Ureter (tissue), 1 donor: ENCODE measurements around the gene ARID3A. TPM values are rescaled to one million over a fixed set of nuclear protein-coding genes. Genes with fewer than 3 reads are reported as not detected.
"Not testable (repeated sequence)": the region's sequence is repeated elsewhere in the genome, so short reads cannot be mapped to it uniquely, and the experiment has no call there.

Experiments used
- DNase-seq: peaks from one replicate; pipeline ENCODE4 v3.0.0-alpha.2; 2020; ENCODE audit warnings: low spot score
- total RNA-seq: library from RNA; stranded (reverse); gene quantifications from one replicate; pipeline ENCODE4 v1.2.4, GENCODE V29; 2023
- donor health status: DM: yes; HTN: yes; CAD: no.

The ARID3A gene
- total RNA-seq, 1 donor from 2014 or later, result 8.4 TPM

DNA sequence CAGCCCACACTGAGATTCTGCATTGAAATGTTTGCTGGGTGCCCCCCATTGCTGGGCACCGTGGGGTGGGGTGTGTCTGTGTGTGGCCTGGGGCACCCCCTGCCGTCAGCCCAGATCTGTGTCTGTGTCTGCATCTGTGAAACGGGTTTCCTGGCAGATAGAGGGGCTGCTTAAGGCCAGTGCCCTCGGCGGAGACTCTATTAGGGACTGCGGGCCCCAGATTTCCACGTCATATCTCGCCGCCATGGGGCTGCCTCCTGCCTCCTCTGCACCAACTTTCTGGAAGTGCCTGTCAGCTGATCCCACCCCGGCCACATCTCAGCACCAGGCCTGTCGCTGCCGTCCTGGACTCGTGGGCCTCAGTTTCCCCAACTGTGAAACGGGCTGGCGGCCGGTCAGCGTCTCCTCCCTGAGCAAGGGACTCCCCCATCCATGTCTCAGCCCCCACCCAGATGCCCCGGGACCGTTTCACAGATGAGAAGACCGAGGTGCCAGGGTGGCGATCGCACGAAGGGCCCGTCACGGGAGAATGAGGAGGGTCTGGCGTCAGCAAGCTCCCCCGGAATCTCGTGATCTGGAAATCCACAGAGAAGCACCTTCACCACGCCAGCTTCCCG is 21.4 kb downstream of the ARID3A start:
- DNase-seq, result no peak

DNA sequence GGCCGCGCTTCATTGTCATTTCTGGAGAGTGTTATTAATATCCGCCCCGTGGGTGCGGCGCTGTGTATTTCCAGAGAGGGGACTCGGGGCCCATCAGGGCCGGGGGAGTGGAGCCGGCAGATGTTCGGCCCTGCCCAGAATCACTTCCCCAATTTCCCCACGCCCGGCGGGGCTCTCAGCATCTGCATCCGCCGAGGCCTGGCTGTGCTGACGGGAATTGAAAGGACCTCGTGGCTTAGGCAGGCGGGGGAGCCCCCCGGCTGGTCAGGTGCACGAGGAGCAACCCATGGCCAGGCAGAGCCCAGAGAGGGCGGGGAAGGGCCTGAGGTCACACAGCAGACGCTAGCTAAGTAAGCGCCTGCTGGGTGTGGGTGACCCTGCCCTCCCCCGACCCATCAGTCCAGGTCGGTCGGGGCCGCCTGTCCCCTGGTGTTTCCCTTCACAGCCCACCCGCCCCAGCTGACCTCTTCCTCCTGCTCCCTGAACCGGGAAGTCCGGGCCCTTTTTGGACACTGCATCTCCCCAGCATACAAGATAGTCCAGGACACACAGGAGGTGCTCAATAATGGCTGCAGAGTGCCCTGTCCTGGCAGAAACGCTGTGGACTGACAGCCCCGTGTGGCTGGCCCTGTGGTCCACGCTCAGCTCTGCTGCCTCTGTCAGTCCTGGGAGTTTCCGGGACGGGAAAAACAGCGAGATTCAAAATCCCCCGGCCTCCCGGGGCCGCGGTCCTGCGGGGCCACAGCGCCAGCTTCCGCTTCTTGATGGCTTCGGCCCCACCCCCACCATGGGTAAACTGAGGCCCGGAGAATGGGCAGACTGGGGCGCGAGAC is 22.1 kb downstream of the ARID3A start:
- DNase-seq, result no peak

DNA sequence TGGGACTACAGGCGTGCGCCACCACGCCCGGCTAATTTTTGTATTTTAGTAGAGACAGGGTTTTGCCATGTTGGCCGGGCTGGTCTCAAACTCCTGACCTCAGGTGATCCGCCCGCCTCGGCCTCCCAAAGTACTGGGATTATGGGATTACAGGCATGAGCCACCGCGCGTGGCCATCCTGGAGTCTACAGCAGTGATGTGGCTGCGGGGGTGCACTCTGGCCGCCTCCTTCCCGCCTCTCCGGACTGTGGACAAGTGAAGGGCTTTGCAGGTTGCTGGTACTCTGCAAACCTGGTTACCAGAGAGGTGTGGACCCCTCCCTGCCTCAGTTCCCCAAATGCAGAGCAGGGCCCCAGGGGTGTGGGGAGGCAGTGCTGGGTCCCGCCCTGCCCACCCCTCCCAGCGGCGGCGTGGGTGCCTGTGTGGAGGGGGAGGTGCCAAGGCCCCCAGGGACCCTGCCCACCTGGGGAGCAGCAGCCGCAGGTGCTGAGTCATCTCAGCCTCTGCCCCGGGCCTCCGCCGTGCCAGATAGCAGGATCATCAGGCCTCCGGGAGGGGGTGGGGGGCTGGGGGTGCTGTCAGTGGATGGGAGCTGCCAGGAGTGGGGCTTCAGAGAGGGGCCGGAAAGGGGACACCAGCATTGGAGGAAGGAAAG is 23.1 kb downstream of the ARID3A start:
- no peak for DNase-seq

DNA sequence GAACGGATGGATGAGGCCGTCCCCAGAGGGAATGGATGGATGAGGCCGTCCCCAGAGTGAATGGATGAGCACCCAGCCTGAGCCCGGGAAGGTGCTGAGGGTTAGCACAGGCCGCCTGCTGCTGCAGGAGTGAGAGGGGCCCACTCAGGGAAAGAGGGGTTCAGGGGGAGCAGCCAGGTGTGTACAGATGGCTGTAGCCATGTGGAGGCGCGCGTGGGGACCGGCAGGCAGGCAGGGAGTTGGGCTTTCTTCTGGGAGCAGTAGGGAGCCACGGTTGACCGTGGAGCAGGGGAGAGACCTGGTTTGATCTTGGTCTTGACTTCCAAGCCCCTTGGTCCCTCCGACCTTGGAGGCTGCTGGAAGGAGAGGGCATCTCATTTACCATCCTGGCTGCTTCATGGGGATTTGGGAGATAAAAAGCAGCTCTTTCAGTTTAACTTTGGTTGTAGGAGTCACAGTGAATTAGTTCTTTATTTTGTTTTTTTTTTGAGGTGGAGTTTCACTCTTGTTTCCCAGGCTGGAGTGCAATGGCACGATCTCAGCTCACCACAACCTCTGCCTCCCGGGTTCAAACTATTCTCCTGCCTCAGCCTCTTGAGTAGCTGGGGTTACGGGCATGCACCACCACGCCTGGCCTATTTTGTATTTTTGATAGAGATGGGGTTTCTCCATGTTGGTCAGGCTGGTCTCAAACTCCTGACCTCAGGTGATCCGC is 24.7 kb downstream of the ARID3A start:
- no peak for DNase-seq

DNA sequence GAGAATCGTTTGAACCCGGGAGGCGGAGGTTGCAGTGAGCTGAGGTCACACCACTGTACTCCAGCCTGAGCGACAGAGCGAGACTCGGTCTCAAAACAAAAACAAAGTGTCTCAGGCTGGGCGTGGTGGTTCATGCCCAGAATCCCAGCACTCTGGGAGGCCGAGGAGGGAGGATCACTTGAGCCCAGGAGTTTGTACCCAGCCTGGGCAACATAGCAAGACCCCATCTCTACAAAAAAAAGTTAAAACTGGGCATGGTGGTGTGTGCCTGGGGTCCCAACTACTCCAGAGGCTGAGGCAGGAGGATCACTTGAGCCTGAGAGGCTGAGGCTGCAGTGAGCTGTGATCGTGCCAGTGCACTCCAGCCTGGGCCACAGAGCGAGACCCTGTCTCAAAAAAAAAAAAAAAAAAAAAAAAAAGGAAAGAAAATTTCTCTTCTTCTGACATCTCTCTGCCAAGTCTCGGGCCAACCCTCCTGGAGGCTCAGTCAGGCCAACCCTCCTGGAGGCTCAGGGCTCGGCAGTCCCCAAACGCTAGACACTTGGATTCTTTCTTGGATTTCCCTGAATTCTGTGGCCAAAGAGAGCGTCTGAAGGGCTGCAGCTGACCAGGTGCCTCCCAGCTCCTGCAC is 26.3 kb downstream of the ARID3A start:
- DNase-seq, result no peak

DNA sequence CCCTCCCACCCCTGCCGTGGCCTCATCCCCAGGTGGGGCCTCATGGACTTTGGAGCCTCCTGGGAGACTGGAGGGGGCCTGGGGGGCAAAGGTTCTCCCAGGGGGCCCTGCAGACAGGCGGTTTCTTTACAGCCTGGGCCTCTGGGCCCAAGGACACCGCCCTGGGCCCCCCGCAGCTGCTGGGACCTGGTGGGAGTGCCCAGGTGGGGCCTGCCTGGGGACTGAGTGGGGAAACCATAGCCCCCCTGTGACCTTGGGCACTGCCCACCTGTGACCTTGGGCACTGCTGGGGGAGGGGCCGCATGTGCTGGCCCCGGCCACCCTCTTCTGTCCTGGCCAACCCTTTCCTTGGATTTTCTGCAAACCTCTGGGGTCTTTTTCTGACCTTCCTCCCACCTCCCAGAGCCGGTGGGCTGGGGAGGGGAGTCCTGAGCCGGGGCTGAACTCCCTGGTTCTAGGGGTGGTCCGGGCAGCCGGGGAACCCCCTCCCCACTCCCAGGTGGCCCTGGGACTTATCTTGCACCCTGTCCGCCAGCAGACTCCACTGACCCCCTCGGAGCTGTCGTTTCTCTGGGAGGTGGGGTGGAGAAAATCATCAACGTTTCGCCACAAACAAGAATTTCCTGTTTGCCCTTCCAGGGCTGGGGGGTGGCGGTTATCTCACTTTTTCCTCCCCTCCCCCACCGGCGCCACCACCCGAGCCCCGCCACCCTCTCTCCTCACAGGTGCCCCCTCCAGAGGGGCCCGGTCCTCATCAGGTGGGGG is 27.0 kb downstream of the ARID3A start:
- DNase-seq, result no peak

DNA sequence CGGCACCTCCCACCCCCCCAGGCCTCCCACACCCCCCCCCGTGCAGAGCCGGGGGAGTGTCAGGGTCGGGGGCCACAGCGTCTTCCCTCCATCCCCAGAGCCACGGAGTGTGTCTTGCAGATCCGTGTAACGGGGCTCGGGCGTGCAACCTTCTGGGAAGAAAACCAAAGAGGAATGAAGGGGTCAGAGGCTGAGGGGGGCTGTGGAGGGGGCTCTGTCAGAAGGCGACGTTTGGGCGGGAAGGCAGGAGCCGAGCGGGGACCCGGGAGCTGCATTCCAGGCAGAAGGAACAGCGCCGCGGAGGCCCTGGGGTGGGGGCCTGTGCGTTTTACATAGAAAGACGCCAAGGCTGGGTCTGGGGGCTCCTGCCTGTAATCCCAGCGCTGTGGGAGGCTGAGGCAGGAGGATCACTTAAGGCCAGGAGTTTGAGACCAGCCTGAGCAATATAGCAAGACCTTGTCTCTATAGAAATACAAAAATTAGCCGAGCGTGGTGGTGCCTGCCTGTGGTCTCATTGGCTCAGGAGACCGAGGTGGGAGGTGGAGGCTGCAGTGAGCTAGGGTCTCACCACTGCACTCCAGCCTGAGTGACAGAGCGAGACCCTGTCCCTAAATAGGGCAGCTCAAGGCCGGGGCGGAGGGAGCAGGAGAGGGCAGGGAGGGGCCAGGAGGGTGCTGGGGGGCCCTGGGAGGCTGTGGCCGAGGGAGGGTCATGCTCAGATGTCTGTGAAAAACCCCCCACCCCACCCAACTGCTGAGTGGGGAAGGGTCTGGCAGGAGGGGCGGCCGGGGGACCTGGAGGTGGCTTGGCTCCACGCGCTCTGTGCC is 27.8 kb downstream of the ARID3A start:
- no peak for DNase-seq

DNA sequence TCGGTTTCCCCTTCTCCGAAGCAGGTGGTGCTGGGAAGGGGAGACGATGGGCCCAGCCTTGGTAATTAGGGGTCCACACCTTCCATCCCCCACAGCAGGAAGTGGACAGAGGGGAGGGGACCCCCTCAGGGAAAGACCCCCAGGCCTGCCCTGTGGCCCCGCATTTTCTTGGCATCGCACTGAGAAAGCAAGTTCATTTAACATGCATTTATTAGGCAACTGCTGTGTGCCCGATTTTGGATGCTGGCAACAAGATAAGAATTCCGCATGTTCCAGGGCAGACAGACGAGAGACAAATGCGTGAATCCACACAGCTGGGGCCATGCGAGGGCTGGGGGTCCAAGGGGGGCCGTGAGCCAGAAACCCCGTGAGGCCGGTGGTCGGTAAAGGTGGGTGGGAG is 28.4 kb downstream of the ARID3A start:
- DNase-seq, result no peak

DNA sequence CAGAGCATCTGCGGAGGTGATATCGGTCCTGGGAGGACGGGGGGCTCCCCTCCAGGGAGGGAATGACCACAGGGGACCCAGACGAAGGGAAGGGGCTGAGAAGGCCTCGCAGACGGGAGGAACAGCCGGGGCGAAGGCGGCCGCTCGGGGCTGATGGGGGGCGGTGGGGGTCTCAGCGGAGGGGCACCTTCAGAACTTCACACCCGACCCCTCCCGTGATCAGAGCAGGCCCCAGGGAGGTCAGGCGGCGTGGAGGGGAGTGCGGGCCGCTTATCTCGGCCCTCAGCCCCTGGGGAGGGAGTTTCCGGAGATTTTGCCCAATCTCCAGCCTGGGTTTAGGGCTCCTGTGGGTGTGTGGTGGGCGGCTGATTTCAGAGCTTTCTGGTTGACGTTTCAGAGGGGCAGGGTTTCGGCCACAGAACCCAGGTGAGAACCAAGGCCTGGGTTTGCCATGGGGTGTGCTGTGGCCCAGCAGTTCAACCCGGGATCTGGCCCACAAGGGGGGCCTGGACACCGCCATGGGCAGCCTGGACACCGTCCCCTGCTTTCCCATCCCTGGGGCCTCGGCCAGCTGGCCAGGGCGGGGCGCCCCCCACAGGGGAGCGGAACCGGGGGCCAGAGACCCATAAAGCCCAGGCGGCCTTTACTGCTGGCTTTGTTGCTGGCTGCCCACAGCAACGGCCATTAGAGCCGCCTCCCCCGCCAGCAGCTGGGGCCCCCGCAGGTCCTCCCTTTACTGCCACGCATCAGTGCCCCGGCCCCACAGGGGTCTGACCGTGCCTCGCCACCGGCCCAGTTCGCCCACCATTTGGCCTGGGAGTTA is 29.0 kb downstream of the ARID3A start:
- no peak for DNase-seq

DNA sequence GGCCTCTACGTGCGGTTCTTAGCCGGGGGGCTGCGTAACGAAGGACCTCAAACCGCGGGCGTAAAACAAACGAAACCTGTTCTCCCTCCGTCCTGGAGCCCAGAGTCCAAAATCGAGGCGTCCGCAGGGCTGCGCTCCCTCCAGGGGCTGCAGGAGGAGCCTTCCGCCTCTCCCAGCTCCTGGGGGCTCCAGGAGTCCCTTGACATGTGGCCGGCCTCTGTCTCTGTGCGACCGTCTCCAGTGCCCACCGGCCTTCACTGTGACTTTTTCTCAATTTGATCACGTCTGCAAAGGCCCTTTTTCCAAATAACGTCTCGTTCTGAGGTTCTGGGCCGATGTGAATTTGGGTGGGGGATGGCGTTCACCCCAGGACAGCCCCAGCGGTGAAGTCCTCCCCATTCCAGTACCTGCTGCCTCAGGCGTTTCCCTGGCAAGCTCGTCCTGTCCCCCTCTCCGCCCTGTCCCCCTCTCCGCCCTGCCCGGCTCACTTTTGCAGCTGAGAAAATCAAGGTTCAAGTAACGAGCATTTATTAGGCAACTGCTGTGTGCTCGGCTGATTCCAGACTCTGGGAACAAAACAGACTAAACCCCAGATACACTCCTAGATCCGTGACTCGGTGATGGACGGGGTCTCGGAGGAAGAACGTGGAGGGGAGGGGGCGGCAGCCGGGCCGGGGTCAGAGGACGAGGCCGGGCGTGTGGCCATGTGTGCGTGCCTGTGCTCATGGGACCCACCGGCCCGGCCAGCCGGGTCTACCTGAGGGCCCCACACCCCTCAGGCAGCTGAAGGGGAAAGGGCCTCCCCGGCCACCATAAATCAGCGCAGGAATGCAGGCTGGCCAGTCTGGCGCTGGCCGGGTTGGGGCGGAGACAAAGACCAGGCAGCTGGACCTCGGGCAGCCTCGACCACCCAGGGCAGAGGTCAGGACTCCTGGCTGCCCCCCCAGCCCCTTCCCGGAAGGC is 30.2 kb downstream of the ARID3A start:
- no peak for DNase-seq

DNA sequence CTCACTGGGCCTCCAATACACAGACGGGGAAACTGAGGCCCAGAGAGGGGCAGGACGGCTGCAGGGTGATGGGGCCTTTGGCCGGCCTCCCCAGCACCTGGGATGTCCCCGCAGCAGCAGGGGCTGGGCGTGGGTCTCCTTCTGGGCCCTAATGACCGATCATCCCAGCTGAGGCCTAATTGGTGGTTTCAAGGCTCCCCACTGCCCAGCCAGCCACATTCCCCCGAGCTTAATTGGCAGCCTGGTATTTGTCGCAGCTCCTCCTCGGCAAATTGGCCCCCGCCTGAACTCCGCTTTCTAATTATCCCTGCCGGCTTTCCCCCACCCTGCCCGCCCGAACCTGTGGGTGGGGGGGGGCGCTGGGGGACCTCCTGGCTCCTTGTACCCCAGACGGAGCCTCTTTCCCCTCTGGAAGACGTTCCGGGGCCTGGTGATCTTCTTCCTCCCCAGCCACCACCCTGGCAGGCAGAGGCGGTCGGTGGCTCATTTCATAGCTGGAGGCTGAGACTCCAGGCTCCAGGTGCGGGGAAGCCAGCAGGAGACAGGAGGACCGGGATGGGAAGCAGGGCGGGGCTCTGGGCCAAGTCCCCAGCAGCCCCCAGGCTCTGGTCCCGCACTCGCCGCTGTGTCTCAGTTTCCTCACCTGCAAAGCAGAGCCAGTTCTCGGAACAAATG is 31.1 kb downstream of the ARID3A start:
- no peak for DNase-seq

DNA sequence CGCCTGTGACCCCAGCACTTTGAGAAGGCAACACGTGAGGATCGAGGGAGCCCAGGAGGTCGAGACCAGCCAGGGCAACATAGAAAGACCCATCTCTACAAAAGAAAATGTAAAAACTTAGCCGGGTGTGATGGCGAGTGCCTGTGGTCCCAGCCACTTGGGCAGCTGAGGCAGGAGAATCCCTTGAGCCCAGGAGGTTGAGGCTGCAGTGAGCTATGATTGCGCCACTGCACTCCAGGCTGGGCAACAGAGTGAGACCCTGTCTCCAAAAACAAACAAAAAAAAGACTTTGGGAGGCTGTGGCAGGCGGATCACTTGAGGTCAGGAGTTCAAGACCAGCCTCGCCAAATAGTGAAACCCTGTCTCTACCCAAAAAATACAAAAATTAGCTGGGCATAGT is 31.7 kb downstream of the ARID3A start:
- not testable (repeated sequence) for DNase-seq

DNA sequence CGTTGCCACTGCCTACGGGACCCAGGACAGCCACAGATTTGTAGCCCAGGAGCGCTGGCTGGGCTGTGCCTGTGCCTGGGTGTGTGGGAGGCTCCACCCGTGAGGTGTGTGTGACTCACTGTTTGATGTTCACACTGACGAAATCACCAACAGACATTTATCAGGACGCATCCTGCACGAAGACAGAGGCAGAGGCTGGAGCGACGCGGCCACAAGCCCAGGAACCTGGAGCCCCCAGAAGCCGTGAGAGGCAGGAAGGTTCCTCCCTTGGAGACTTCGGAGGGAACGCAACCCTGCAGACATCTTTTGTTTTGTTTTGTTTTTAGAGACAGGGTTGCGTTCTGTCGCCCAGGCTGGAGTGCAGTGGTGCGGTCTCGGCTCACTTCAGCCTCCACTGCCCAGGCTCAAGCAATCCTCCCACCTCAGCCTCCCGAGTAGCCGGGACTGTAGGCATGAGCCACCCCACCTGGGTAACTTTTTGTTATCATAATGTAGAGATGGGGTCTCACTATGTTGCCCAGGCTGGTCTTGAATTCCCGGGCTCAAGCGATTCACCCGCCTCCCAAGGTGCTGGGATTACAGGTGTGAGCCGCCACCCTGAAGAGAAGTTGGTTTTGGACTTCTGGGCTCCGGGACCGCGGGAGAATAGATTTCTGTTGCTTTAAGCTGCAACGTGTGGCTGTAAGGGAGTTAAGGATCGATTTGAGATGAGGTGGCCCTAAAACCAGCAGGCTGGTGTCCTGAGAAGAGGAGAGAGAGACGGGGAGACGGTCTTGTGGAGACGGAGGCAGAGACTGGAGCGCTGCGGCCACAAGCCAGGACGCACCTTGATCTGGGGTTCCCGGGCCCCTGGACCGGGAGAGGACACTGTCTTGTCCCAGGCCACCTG is 33.4 kb downstream of the ARID3A start:
- DNase-seq, result no peak

DNA sequence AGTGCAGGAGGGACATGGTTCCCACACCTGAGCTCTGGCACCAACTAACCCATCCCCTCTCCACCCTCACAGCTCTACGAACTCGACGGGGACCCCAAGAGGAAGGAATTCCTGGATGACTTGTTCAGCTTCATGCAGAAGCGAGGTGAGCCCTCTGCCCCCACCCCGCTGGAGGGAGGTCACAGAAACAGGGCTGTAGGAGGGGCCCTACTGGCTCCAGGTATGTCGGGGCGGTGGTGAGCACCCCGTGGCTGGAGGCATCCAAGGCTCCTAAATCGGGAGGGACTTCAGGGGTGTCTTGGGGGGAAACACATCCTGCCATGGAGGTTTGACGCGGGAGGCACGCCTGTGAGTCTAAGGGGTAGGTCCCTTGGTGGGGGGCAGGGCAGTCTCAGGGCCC is 34.2 kb downstream of the ARID3A start:
- DNase-seq, result no peak

DNA sequence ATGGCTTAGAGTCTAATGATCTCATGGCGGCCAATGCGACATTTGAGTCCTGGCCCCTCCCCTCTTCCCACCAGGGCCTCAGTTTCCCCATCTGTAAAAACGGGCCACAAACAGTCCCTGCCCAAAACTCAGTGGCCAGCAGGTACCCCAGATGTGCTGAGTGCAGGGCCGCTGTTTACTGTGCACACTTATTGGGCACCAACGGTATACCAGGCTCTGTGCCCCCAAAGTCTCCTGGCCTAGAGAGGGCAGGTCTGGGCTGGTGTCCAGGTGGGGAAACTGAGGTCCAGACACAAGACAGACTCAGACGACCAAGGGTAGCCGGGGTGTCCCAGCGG is 34.7 kb downstream of the ARID3A start:
- DNase-seq, result no peak

DNA sequence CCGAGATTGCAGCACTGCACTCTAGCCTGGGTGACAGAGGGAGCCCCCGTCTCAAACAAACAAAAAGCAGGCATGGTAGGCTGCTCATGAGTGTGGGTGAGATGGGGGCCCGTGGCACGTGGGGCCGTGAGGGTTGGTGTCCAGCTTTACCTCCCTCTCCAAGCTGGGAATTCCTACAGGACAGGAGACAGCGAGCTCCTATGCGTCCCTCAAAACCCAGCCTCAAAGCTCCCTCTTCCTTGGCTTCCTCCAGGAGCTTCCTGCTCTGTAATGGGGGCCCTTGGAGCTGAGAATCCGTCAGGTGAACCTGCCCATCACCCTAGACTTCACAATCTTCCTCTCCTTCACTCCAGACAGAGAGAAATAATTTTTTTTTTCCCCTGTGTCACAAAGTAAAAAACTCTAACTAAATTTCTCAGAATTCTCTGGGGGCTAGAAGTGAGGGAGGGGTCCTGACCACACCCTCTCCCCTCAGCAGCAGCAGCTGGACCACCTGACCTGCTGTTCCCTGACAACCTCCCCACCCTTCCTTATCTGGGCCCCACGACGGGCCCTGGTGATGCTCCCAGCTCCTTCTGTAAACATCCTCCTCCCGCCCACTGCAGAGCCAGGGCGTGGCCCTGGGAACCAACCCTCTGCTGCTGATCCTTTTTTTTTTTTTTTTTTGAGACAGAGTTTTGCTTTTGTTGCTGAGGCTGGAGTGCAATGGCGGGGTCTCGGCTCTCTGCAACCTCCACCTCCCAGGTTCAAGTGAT is 36.2 kb downstream of the ARID3A start:
- no peak for DNase-seq
